H1 (cell line): Measurements from ENCODE around the gene TEAD1. TPM values are rescaled to one million over a fixed set of nuclear protein-coding genes. Genes with fewer than 3 reads are reported as not detected.

ENCODE experiments used
- BCL11A ChIP-seq, 2 experiments: IDR thresholded peaks; one replicate each; pipeline ENCODE4 v1.6.1; 2011; ENCODE audit warnings: low read depth in 2 of 2, low read length in 2 of 2, mild to moderate bottlenecking in 2 of 2
- HDAC2 ChIP-seq, 2 experiments: fragments of 300-600 bp in 1 of 2; sonication (generic) in 1 of 2; IDR thresholded peaks; 2 replicates each; pipeline ENCODE4 v1.6.1; 2011 to 2012; ENCODE audit warnings: low read depth in 2 of 2, low read length in 2 of 2, mild to moderate bottlenecking in 2 of 2, moderate library complexity in 2 of 2, borderline replicate concordance in 1 of 2, inconsistent platforms in 1 of 2
- NRF1 ChIP-seq: IDR thresholded peaks from 2 replicates; pipeline ENCODE4 v1.6.1; 2011; ENCODE audit warnings: mild to moderate bottlenecking, low read depth, low read length, improper control_type of control experiment
- TAF7 ChIP-seq: optimal IDR thresholded peaks from 2 replicates; pipeline ENCODE3; 2011; ENCODE audit warnings: low read depth, mild to moderate bottlenecking, inconsistent platforms, low read length, moderate library complexity, borderline replicate concordance
- polyA plus RNA-seq, 7 experiments: library from polyadenylated mRNA; depleted of rRNA in 3 of 7; stranded (reverse) in 5 of 7; unstranded in 2 of 7; fragments of >200 nt in 5 of 7; fragments of 200-250 nt in 2 of 7; gene quantifications; 1 replicate in 5 of 7; 2 replicates in 1 of 7; 4 replicates in 1 of 7; pipeline versions ENCODE4 v1.2.1 to v1.2.3, GENCODE V29; 2011 to 2013; ENCODE audit warnings: missing spikeins in 2 of 7, mixed read lengths in 2 of 7
- total RNA-seq: library from RNA; stranded (reverse); fragmentation: NEBNext Ultra II Directional; extraction: Animal tissue kit (Norgen Biotek cat#: 25700); gene quantifications from 2 replicates; pipeline ENCODE4 v1.2.1, GENCODE V29; 2021

The TEAD1 gene
- total and polyA plus RNA-seq, 2 of the 8 experiments (the other 6 are each of a cell fraction or from before 2014, with no cell fraction given) = 15.6 to 67.4 TPM

- TF ChIP-seq TAF7 = no peak
- TF ChIP-seq BCL11A (IDR thresholded peaks at IDR 0.05; ENCODE audit: low read depth in 2 of 2, low read length in 2 of 2) = no peak
- TF ChIP-seq NRF1 = no peak
- TF ChIP-seq HDAC2 (IDR thresholded peaks at IDR 0.05; ENCODE audit: borderline replicate concordance in 1 of 2, low read depth in 2 of 2, low read length in 2 of 2) = no peak
Measured at GRCh38 chr11:12690663-12691062, 16.4 kb downstream of the TEAD1 start (continued).
